Uterus (tissue), 2 donors: ENCODE measurements around the gene CNOT6L.

Experiments
- CTCF ChIP-seq, 4 experiments: fragments of 200-600 bp in 2 of 4; fragments of 450-650 bp in 2 of 4; sonication (generic) in 2 of 4; IDR thresholded peaks; one replicate each; pipeline ENCODE4 v1.5.1; 2016 to 2019; ENCODE audit warnings: antibody characterized with exemption in 4 of 4, mild to moderate bottlenecking in 2 of 4, moderate library complexity in 1 of 4
- POLR2A ChIP-seq, 2 donors: fragments of 450-650 bp; IDR thresholded peaks; one replicate each; pipeline ENCODE4 v1.6.1; 2016; ENCODE audit warnings: antibody characterized with exemption in 2 of 2, mild to moderate bottlenecking in 1 of 2, moderate library complexity in 1 of 2

- no peak for TF ChIP-seq POLR2A (IDR thresholded peaks at IDR 0.05)
- TF ChIP-seq CTCF (IDR thresholded peaks at IDR 0.05), result no peak
Observed at GRCh38 chr4:77790146-77790545, 29.0 kb downstream of the CNOT6L start.
